GM15510 (cell line): ENCODE data around the gene CSNK2B.

ENCODE experiments used
- POLR2A ChIP-seq: IDR thresholded peaks from 3 replicates; pipeline ENCODE4 v1.6.1; 2011; ENCODE audit warnings: borderline replicate concordance; ENCODE audit not compliant: insufficient read length; ENCODE audit errors: extremely low read depth

CSNK2B gene

GRCh38 chr6:31663961-31664789 lies 1.7 kb upstream of the CSNK2B start:
- TF ChIP-seq POLR2A: no peak

DNA sequence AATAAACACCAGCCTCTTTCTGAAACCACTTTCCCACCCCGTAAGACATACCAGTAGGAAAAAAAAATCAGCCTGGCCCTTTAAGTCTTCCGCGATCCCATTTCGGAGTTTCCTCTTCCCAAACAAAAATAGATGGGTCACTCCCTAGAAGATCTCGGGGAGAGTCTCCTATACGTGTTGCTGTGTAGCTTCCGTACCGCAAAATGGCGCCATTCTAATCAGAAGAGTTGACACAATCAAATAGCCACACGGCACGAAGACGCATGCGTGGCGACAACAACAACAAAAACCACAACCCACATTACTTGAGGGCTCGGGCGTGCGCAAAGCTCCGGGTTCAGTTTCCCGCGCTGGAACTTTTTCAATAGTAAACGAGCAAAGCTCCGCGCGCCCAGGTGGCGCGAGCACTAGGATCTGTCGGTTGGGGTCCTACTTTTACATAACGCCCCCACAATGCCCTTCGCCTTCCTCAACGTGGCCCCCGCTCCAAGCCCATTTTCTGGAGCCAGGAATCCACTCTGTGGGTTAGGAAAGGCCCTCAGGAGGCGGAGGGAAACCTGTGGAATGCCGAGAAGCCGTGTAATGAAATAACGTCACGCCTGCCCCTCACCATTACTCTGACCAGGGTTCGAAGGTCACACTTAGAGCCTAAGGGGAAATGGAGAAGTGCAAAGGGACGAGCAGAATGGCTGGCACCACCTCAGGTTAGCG lies 935 bp upstream of the CSNK2B start, which contains the start of gene GPANK1:
Gene GPANK1, minus strand, starts transcription at position 208 of the 711 bp plus-strand sequence. CDS start 519 bp downstream, outside the sequence.
- TF ChIP-seq POLR2A: peak; percentile 19

DNA sequence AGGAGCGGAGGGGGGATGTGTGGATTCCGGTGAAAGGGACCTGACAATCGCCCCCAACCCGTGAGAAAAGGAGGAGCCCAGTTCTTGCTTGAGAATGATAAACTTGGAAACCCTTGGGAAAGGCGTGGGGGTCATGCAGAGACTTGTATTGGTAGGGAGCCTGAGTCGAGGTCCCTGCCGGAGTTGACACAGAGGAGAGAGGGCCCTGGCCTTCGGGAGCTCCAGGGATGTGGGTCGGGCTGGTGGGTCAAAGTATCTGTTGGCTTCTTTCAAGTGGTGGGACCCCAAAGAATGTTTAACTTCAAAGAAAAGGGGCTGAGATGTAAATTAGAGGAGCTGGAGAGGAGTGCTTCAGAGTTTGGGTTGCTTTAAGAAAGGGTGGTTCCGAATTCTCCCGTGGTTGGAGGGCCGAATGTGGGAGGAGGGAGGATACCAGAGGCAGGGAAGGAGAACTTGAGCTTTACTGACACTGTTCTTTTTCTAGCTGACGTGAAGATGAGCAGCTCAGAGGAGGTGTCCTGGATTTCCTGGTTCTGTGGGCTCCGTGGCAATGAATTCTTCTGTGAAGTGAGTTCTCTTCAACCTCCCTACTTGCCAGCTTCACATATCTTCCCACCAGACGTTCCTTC lies 571 bp downstream of the CSNK2B start:
- no peak for TF ChIP-seq POLR2A

DNA sequence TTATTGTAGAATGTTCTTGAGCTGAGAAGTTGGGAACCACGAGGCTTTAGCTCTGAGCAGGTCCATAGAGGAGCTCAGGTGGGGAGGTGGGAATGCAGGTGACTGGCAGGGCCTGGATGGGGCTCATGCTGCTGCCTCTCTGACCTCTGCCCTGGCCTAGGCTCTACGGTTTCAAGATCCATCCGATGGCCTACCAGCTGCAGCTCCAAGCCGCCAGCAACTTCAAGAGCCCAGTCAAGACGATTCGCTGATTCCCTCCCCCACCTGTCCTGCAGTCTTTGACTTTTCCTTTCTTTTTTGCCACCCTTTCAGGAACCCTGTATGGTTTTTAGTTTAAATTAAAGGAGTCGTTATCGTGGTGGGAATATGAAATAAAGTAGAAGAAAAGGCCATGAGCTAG lies 3.8 kb downstream of the CSNK2B start, which contains the start of gene LY6G5B:
Gene LY6G5B, plus strand, starts transcription at position 301 of the 400 bp plus-strand sequence. CDS start 975 bp downstream, outside the sequence.
- no peak for TF ChIP-seq POLR2A

GRCh38 chr6:31676322-31676903 lies 10.5 kb downstream of the CSNK2B start:
- TF ChIP-seq POLR2A: no peak

GRCh38 chr6:31676904-31677303 lies 11.0 kb downstream of the CSNK2B start:
- TF ChIP-seq POLR2A: no peak

- TF ChIP-seq POLR2A: no peak
These were observed 12.1 kb downstream of the CSNK2B start for GRCh38 chr6:31677955-31678354.

GRCh38 chr6:31680226-31681134 lies 14.6 kb downstream of the CSNK2B start, which contains the start of gene LY6G5C:
Gene LY6G5C, minus strand, starts transcription at chr6:31681067. Its CDS starts 694 bp downstream, at chr6:31680373.
- no peak for TF ChIP-seq POLR2A

DNA sequence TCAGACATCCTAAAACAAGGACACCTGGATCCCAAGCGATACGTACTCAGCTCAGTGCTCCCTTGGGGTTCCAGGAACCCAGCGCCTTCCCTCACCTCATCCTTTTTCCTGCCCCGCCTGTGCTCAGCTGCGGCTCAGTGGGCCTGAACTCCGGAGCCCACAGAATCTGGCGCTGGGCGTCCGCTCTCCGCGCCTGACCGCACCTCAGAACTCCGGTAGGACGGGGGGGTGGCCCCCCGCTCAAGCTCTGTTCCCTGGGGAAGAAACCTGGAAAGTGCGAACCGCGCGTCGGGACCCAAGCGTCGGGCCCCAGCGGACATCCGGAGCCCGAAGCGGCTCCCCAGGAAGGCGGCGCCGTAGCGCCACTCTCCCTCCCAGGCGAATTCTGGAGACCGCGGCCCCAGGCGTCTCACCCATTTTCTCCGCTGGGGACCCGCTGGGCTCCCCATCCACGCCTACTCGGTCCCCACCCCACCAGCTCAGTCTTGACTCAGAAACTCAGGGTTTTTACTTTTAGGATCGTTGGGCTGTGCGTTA lies 15.3 kb downstream of the CSNK2B start:
- TF ChIP-seq POLR2A: peak; percentile 38

GRCh38 chr6:31683591-31683990 lies 17.7 kb downstream of the CSNK2B start:
- TF ChIP-seq POLR2A: no peak

DNA sequence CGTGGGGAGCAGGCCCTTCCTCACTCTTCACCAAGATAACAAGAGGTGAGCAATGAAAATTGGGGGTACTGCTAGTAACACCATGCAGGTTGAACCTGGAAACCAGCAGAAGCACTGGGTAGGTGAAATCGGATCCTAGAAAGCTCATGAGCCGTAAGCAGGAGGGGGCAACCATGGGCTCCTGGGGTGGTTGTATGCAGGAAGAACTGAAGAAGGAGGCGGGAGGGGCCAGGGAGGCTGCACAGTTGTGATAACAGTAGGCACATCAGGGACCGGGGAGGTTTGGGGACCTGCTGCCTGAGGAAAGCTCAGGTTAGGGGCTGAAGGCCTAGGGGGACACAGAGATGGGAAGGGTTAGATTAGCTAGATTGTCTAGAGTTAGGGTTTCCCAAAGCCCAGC lies 20.6 kb downstream of the CSNK2B start:
- no peak for TF ChIP-seq POLR2A

DNA sequence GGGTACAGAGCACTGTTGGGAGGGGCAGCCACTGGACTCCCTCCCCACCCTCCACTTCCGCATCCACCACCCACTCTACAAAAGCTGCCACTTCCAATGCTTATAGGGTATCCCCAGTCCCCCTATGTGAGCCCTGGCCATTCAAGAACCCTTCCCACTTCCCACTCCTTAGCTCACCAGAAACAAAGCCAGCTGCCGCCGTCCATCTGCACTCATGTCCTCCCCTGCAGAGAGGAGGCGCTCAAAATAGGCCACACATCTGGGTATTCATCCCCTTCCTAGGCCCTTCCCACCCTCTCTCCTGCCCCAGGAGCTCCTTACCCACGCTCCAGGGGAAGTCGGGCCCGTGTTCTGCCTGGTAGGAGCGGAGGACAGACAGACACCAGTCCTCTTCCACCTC lies 21.4 kb downstream of the CSNK2B start:
- TF ChIP-seq POLR2A: no peak
